UCSD-AML1 (cell line): Measurements from ENCODE around the gene RHCE.
"Not testable (repeated sequence)": the region's sequence is repeated elsewhere in the genome, so short reads cannot be mapped to it uniquely, and the experiment has no call there.

Source experiments
- DNase-seq: peaks from one replicate; lab custom pipeline; 2025; ENCODE audit not compliant: unreplicated experiment; lab: John Stamatoyannopoulos, UW

RHCE gene

DNA sequence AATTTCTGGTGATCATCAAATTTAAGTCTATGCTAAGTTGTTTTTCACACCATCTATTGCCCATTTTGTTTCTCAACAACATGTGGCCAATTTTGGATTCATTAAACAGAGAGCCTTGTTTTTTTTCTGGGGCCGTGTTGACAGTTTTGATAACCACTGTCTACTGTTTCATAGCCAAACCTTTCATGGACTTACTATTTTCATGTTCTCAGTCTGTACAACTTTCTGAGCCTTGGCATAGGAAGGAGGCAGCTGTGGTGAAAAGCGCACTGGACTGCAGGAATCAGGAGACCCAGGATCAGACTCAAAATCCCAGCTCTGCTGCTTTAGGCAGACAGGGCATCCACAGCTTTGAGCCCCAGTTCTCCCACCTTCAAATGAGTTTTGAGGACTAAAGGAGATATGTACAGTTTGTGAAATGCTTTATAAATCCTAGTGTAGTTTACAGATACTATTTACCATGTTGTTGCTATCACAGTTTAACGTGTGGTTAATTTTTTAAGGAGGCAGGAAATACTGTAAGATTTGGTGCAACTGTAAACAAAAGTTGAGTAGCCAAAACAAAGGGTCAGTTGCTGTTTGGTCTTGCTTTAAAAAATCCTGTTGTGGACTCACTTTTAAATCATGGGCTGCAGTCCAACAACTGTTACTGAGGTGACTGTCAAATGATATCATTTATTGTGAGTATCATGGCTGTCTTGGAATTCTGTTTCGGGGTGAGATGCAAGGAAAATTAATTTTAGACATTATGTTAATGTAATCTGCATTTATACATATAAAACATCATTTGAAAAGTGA, 13.0 kb upstream of the RHCE start:
- no peak for DNase-seq

DNA sequence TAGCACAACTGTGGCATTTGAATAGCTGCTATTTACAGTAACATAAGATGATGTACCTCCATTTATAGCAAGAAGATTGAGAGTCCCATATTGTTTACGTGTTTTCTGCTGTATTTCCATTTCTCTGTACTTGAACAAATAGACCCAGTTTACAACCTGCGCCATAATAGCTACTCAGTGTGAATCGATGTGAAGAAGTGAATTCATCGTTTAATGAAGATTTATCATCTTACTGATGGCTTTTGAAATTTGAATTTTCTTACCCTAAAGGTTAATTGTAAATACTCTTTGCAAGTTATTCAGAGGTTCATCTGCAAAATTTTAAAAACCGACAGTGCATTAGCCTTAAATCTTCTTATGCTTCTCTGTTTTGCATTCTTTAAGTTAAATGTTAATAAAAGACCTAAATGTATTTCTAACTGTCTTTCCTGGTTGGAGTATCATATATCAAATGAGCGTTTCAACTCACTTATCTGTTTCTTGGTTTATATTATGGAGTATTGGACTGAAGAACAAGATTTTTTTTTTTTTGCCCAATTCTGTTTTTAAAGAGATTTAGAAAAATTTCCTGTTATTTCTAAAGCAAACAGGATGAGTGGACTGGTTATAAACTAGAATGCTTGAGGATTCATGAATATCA, 12.2 kb upstream of the RHCE start:
- no peak for DNase-seq

DNA sequence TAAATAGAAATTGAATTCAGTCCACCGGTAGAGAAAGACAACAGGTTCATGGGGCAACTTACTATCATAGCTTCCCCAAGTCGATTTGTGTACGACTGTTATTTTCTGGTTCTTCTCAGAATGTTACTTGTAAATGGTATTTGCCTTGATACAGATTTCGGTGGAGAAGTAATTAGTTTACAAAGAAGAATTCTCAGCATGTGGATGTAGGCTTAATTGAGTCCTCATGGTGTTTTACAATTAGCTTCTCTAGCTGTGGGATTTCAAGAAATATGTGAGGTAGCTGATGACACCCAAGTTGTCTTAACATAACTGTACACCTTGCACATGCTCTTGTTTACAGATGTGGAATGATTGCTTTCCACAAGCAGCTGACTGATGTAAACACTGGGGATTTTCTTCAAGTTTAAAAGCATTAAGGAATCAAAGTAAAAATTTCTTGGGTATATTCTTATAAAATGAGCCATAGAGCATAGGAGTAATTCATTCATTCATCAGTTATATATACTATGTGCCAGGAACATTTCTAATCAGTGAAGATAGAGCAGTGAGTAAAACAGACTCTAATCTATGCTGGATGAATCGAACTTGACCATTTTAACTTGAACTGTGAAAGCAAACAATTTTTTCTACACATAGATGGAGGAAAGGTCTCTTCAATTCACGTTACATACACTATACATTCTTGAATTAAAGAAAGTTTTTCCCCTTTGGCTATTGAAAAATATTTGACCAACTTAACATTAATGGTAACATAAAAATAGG, 11.5 kb upstream of the RHCE start:
- no peak for DNase-seq

DNA sequence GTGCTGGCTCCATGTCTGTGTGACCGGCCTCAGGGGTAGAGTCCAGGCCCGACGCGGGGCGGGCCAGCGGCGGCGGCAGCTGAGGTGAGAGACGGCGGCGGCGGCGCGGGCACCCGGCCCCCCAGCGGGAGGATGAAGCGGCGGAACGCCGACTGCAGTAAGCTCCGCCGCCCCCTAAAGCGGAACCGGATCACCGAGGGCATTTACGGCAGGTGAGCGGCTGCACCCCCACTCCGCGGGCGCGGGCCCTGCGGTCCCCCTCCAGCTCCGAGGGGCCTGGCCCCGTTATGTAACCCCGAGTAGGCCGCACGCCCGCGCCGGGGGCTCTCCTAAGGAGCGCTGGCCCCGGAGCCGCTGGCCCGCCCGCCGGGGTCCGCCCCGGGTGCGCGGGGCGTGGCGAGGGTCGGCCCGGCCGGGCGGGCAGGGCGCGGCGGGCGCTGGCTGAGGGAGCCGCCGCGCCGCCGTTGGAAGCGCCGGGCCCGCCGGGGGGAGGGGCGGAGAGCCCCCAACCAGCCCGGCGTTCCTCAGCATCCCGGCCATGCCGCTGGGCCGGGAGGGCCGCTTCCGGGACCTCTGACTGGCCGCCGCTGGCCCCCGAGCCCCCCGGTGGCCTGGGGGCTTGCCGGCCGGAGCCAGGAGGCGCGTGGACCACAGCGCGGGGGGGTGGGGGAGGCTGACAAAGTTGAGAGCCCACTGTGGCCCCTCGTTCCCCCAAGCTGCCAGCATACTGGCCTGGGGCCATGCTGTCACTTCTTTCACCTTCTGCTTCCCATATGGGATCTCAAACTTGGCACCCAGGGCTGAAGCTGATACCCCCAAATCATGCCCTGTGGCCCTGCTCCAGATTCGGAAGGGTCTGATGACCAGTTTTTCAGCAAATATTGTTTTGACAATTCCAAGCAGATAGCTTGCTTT, 10.6 kb upstream of the RHCE start:
- DNase-seq = peak; percentile 57

DNA sequence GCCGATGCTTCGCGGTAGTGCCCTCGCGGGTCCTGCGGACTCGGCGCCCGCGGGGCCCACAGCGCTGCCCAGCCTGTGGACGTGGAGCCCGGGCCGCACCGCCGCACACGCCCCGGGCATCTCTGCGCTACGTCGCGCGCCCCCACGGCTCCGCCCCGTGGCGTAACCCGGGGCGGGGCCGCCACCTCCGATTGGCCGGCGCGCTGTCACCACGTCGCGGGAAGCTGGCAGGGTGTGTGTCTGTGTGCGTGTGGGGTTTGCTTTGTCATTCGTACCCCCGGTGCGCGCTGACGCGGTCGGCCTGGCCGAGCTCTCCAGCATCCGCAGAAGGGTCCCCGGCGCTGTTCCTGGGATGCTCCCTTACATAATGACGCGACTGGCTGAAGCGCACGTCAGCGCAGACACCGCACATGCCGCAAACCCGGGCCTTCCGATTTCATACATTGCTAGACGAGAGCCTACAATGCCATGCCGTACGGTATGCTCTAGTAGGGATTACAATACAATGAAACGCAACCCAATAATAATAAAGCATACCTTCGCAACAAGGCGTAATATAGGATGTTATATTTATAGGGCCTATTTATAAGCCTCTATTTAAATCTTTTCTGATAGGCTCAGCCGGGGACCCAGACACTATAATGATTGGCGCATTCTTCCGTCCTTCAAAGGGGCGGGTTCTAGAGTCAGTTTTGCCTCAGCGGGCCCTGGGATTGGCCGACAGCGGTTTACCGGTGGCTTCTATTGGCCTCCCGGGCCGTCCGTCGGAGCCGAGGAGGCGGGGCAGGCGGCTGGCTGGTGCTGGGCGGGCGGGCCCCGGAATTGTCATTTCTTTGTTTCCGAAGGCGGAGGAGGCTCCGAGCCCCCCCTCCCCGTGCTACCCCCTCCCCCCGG, 9.7 kb upstream of the RHCE start, which contains the start of gene MACO1:
MACO1 (plus strand) TSS at position 825 of the 894 bp plus-strand sequence. CDS start 202 bp downstream, outside the sequence.
- peak; percentile 94 for DNase-seq

DNA sequence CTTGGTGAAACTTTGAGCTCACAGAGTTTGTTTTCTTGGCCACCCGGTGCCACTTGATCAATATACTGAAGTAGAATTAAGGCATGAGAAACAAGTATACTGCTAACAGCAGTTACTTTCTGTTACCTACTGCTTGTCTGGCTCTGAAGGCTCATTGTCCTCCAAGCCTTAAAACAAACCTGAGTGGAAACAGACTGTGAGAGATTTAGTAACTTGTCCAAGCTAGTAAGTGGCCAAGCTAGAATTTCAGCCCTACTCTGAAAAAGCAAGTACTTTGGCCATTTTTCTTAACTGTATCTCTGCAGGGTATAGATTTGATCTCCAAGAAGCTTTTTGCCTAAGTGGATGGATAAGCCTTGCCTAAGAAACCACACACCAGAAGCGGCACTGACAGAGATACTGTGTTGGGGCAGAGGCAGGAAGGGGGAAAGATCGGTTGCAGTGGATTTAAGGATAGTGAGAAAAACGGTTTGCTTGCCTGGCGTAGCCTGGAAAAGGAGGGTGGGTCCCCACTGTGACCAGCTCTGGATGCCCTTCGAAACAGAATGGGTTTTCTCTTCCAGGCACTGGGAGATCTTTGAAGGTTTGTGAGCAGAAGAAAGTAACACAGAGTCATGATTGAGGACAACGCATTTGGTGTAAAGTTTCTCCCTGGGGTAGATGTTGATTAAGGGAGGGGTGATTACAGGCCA, 8.0 kb upstream of the RHCE start:
- no peak for DNase-seq

DNA sequence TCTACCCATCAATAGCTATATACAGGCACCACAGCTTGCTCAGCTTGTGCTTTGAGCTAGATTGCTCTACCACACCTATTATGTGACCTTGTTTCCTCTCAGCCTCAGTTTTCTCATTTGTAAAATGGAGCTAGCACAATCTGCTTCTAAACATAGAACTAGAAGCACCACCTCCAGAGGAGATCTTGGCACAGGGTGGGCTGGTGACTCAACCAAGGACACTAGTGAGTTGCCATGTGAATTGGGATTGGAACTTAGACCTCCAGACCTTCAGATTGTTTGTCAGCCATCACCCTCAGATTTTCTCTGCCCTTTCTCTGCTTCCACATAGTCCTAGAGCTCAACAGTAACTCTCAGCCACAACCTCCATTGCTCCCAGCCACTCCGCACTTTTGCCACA, 7.1 kb upstream of the RHCE start:
- no peak for DNase-seq

DNA sequence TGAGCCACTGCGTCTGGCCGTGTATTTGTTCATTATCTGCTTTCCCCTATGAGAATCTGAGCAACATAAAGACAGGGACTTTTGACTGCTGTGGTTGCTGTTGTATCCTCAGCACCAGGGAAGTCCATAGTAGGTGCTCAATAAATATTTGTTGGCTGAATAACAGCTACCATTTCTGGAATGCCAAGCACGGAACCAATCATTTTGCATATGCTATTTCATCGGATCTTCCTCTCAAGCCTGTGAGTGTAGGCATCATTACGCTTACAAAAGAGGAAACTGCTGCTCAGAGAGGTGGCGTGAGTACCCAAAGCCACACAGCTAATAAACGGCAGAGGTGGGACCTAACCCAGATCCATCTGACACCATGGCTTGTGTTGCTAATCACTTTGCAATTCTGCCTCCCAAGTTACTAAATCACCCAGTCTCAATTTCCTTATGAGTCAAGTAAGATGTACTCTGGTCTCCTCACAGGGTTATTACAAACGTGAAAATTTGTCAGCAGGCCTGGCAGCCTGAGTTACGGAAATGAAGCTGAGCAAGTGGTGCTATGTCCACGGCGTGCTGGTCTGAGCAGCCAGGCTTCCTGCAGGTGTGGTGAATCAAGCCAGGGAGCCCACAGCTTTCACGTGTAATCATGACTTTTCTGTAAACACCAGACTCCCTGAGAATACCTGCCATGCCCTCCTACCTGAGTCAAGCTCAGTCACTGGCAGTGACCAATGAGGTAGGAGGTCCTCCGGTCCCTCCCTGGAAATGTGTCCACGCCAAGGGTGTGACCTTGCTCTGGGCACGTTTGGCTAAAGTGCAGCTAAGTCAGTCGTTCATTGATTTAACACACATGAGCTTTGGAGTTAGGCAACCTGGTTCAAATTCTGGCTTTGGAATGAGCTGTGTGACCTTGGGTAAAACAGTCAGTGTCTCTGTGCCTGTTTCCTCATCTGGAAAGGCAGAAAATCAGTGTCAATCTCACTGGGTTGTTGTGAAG, 4.8 kb upstream of the RHCE start:
- no peak for DNase-seq

DNA sequence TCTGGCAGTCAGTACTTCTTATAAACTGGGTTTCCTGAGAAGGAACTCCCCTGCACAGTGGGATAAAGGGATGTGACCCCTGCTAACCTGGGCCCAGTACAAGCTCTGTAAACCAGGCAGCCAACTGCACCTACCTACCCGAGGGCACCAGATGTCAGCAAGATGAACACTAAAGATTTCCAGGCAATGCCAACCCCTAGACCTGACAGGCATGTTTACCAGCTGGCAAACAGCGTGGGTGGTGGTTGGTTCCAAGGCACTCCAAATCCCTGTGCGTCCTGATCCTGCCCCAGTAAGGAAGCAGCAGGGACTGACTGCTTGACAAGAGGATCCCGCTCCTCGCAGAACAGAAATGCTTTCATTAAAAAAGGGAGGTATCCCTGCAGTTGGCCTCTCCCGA, 2.6 kb upstream of the RHCE start:
- not testable (repeated sequence) for DNase-seq

DNA sequence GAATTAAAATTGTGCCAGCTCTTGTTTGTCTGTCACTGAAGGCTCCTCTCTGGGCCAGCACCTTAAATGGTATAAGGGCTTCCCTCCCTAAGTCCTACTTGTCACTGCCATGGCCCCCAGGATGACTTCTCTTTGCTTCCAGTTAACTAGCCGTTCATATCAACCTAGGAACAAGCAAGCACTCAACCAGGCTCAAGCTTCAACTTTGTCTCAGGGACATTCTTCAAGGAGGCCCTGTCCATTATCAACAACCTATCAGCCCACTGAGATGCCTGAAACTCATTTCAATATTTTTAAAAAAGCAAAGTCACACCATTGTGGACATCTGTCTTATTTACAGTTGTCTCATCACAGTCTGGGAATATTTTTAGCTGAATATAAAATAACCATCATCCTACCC, 1.3 kb downstream of the RHCE start:
- DNase-seq = not testable (repeated sequence)

DNA sequence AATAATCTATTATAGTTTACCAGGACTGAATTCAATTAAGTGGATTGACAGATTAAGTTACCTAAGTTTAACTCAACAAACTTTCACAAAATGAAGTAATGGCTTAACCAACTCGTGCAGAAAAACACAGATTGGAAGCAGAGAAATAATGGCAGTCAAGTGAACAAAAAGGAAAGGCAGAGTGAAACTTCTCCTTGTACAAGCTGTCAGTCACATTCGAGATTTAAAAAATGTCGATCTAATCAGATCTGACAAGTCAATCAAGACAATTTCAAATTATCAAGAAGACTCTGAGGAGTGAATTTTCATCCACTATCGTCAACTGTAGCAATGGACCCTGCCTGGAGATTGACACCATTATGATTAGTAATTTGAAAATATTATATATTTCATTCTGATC, 3.3 kb downstream of the RHCE start:
- DNase-seq = not testable (repeated sequence)

DNA sequence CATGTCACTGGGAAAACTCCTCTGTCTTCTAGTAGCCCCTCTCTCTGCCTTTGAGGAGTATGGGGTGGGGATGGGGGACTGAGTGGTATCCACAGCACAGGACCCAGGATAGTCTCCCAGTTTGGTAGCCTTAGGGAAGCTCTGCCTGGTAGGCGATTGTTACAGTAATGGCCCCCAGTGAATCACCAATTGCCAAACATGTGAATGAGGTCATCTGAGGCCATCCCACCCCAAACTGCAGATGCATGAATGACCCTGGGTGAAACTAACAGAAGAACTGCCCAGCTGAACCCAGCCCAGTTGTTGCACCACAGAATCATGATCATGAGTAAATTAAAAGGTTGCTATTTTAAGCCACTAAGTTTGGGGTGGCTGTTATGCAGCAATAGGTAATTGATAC, 6.0 kb downstream of the RHCE start:
- DNase-seq = not testable (repeated sequence)

DNA sequence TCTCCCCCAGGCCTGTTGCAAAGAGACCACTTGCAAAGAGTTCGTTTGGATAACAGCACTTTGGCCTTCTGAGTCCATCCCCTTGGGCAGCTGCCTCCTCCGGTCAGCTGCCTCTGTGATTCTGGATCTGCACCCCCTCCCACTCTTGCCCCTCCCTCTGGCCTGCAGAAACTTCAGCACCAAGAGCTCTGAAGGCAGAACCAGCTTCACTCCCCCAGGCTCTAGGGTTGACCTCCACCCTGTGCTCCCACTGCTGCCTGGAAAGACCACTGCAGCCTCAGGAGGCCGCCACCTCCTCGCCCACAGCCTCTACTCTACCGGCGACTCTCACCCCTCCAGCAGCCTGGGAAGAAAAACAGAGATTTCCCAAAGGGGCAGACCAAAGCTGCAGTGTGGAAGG, 6.5 kb downstream of the RHCE start:
- not testable (repeated sequence) for DNase-seq

DNA sequence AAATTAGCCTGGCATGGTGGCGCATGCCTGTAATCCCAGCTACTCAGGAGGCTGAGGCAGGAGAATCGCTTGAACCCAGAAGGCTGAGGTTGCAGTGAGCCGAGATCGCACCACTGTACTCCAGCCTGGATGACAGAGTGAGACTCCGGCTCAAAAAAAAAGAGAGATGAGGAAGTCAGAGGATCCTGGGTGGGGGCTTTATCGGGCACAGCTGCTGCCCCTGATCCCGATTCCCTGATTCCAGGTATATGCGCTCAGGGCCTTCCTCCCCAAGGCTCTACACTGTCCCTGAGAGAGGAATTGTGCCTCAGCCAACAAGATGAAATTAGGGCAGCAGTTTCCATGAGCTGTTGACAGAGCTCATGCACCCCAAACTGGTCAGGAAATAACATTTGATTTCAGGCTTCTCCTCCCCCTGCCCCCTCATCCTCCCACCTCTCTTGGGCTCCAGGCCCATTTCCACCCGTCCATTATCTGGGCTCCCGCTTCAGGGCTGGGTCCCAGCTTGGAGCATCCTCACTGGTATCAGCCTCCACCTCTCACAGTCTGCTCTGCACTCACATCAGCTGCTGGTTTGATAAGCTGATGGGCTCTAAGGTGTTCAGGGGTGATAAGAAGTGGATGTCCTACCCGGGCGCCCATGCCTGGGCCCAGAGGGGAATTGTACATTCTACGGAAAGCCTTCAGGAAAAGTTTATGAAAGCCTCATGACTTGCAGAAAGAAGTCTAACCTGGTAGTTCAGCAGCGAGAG, 7.6 kb downstream of the RHCE start:
- not testable (repeated sequence) for DNase-seq

DNA sequence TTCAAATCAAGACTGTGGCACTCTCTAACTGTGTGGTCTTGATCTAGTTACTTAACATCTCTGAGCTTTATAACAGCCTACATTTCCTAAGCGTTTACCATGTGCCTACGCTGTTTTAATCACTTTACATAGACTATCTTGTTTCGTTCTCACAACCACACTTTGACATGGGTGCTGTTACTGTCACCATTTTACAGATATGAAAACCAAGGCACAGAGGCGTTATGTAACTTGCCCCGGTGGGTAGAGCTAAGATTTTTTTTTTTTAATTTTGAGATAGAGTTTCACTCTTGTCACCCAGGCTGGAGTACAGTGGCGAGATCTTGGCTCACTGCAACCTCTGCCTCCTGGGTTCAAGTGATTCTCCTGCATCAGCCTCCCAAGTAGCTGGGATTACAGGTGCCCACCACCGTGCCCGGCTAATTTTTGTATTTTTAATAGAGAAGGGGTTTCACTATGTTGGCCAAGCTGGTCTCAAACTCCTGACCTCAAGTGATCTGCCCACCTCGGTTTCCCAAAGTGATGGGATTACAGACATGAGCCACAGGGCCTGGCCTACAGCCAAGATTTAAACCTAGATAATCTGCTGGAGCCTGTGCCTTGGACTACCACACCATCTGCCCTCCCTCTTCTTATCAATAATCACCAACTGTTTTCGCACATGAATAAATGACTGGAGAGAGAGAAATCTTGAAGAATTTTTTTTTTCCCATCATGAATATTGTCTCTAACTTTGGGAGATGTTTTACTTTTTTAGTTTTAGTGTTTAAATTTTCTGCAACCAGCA, 10.8 kb downstream of the RHCE start:
- DNase-seq = not testable (repeated sequence)

DNA sequence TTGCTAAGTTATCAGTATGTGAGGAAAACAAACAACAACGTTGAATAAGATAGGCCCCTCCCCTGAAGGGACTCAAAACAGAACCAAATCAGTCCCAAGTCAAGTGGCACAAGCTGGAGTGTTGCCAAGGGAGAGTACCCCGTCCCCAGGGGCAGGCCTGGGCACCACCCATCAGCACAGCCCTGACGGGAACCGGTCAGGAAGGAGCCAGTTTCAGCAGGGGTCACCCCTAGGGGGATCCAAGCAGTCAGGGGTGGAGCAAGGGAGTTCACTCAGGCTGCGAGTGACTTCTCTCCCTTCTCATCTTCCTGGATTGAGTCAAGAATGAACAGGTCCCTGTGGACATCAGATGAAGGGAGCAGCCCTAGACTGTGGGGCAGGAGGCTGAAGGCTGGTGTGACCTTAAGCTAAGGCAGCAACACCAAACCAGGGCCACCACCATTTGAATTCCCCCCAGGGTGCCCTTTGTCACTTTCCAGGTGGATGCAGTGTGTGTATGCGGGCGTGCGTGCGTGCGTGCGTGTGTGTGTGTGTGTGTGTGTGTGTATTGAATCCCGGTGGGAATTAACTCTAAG, 14.8 kb downstream of the RHCE start:
- not testable (repeated sequence) for DNase-seq
